ENCODE measurements around the gene GPC3. TPM values are rescaled to one million over a fixed set of nuclear protein-coding genes. Genes with fewer than 3 reads are reported as not detected.
"Not testable (repeated sequence)": the region's sequence is repeated elsewhere in the genome, so short reads cannot be mapped to it uniquely, and the experiment has no call there.

Gene GPC3
- total RNA-seq, 1 donor from 2014 or later, result not detected

DNA sequence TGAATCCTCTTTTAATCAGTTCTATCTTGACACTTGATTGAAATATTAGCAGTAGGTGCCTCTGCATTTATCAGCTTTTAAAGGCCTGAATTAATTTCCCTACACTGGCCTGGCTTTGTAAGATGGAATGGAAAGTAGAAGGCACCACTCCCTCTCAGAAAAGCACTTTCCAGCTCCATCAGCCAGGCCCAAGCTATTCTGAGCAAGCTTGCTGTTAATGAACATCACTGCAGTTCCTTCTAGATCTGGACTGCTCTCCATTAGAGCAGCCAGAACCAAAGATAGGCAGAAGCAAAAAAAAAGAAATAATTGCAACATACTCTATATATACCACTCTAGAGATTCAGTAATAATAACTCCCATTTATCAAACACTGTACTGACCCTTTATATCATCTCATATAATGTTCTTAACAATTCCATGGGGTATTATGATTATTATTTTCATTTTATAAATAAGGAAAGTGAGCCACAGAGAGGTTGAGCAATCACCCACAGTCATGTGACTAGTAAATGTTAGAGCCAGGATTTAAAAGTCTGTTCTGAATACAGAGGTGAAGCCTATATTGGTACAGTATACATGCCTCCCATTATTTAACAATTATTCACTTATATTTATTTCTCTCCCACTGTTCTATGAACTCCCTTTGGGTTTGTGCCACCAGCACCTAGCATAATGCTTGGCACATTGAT, 39.4 kb upstream of the GPC3 start:
- ChIA-PET CTCF (no interaction called here), POLR2A (no interaction called here)
- Mint-ChIP-seq H3K9me3 (no peaks in the 10 kb centered on the region), H3K27ac (no peak overlapping the region), H3K27me3 (peaks cover 6% of the 10 kb centered on the region), H3K4me3 (no peak overlapping the region), H3K36me3 (ENCODE audit: low read depth) (no peaks in the 10 kb centered on the region), H3K4me1 (no peaks in the 10 kb centered on the region)
- ATAC-seq (ENCODE audit: low read depth), result no peak
- TF ChIP-seq, protein P1, sequence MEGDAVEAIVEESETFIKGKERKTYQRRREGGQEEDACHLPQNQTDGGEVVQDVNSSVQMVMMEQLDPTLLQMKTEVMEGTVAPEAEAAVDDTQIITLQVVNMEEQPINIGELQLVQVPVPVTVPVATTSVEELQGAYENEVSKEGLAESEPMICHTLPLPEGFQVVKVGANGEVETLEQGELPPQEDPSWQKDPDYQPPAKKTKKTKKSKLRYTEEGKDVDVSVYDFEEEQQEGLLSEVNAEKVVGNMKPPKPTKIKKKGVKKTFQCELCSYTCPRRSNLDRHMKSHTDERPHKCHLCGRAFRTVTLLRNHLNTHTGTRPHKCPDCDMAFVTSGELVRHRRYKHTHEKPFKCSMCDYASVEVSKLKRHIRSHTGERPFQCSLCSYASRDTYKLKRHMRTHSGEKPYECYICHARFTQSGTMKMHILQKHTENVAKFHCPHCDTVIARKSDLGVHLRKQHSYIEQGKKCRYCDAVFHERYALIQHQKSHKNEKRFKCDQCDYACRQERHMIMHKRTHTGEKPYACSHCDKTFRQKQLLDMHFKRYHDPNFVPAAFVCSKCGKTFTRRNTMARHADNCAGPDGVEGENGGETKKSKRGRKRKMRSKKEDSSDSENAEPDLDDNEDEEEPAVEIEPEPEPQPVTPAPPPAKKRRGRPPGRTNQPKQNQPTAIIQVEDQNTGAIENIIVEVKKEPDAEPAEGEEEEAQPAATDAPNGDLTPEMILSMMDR (IDR thresholded peaks at IDR 0.05), result no peak
- intact Hi-C loops (cut with micrococcal nuclease), result loop anchor here (5.0 to 10.0 kb wide), 2 partner anchors 278 to 1050 kb away; no protein-coding TSS in a partner anchor
- no peak for DNase-seq

DNA sequence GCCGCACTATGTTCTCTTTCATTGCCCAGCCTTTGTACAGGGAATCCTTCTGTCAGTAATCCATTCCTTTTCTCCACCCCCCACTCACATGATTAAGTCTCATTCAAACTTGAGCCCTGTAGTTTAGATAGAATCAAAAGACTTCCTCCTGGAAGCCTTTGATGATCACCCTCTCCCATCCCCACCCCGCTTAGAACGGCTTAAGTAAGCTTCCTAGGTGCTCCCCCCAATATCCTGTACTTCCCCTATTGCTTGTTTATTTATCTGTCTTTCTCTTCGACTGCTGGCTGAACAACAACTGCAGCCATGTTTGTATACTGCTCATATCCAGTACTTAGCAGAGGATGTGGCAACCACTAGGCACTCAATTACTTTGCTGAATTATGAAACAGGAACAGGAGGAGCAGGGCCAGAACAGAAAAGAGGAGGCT, 38.5 kb upstream of the GPC3 start:
- CTCF ChIA-PET, result no interaction called here
- TF ChIP-seq, protein P1 (IDR thresholded peaks at IDR 0.05), result no peak
- Mint-ChIP-seq H3K4me1 (no peaks in the 10 kb centered on the region), H3K4me3 (no peak overlapping the region), H3K36me3 (ENCODE audit: low read depth) (no peaks in the 10 kb centered on the region), H3K9me3 (no peaks in the 10 kb centered on the region), H3K27ac (no peak overlapping the region), H3K27me3 (peaks cover 6% of the 10 kb centered on the region)
- POLR2A ChIA-PET, result no interaction called here
- ATAC-seq (ENCODE audit: low read depth) (no peak), DNase-seq (no peak)
- intact Hi-C loops (cut with micrococcal nuclease), result loop anchor here (10.0 kb wide), 1 partner anchor 1049 kb away; no protein-coding TSS in a partner anchor

DNA sequence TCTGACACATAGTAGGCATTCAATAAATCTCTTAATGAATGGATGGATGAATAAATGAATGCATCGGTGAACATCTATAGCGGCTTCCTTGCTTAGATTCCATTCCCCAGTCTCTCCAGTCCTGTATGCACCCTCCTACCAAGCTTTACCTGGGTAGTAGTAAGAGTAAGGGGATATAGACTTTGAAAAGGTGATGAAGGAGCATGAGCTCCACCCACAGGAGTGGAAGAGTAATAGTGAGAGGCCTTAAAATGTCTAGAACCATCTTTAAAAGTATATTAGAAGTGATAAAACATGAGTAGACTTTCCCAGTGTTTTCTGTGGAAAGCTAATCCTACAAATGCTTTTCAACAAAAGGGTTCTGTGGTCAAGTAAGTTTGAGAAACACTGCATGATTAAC, 35.5 kb upstream of the GPC3 start:
- CTCF ChIA-PET, result no interaction called here
- H3K4me3 Mint-ChIP-seq, result no peak overlapping the region
- ATAC-seq (ENCODE audit: low read depth), result no peak
- no peaks in the 10 kb centered on the region for H3K36me3 Mint-ChIP-seq (ENCODE audit: low read depth)
- peaks cover 1% of the 10 kb centered on the region for H3K27me3 Mint-ChIP-seq
- no peaks in the 10 kb centered on the region for H3K4me1 Mint-ChIP-seq
- intact Hi-C loops (cut with micrococcal nuclease), result loop anchor here (10.0 kb wide), 1 partner anchor 1046 kb away; no protein-coding TSS in a partner anchor
- TF ChIP-seq, protein P1 (IDR thresholded peaks at IDR 0.05), result no peak
- POLR2A ChIA-PET, result no interaction called here
- DNase-seq, result no peak
- H3K9me3 Mint-ChIP-seq, result no peaks in the 10 kb centered on the region
- H3K27ac Mint-ChIP-seq, result no peak overlapping the region

- ATAC-seq (ENCODE audit: low read depth), result no peak
- intact Hi-C loops (cut with micrococcal nuclease), result loop anchor here (10.0 kb wide), 1 partner anchor 1045 kb away; no protein-coding TSS in a partner anchor
- Mint-ChIP-seq H3K4me1 (no peaks in the 10 kb centered on the region), H3K27ac (no peak overlapping the region), H3K9me3 (no peaks in the 10 kb centered on the region), H3K4me3 (no peak overlapping the region), H3K36me3 (ENCODE audit: low read depth) (no peaks in the 10 kb centered on the region), H3K27me3 (no peaks in the 10 kb centered on the region)
- ChIA-PET CTCF (no interaction called here), POLR2A (no interaction called here)
- no peak for DNase-seq
- TF ChIP-seq, protein P1 (IDR thresholded peaks at IDR 0.05), result no peak
Observed at GRCh38 chrX:134019567-134020206, 34.3 kb upstream of the GPC3 start.

GRCh38 chrX:134016309-134016708, 30.9 kb upstream of the GPC3 start:
- ATAC-seq (ENCODE audit: low read depth); H3K4me3 Mint-ChIP-seq; CTCF ChIA-PET; DNase-seq; H3K27me3 Mint-ChIP-seq; POLR2A ChIA-PET; H3K27ac Mint-ChIP-seq; H3K9me3 Mint-ChIP-seq; H3K36me3 Mint-ChIP-seq (ENCODE audit: low read depth); H3K4me1 Mint-ChIP-seq; intact Hi-C loops (cut with micrococcal nuclease): not testable (repeated sequence)

GRCh38 chrX:134015510-134015909, 30.1 kb upstream of the GPC3 start:
- CTCF ChIA-PET; H3K4me3 Mint-ChIP-seq; H3K4me1 Mint-ChIP-seq; H3K9me3 Mint-ChIP-seq; H3K36me3 Mint-ChIP-seq (ENCODE audit: low read depth); POLR2A ChIA-PET; intact Hi-C loops (cut with micrococcal nuclease); H3K27ac Mint-ChIP-seq; H3K27me3 Mint-ChIP-seq; ATAC-seq (ENCODE audit: low read depth); DNase-seq: not testable (repeated sequence)

Measured in activated B cell treated with CpG ODN at 0.5 μM for 24 hours (primary cell).